GM23338 (cell line): ENCODE measurements around the gene EXOC1L. TPM values are rescaled to one million over a fixed set of nuclear protein-coding genes. Genes with fewer than 3 reads are reported as not detected.

Experiments used
- ATAC-seq: fragments of 200-7000 bp; cut with Tn5 transposase; 3 replicates; pipeline ENCODE4 v1.9.1; 2020
- DNase-seq: peaks from one replicate; pipeline ENCODE4 v3.0.0-alpha.2; 2015; ENCODE audit warnings: low spot score
- H2AFZ ChIP-seq: fragments of 200-600 bp; sonication (generic); 2 replicates; pipeline ENCODE4 v1.8.0; 2016; ENCODE audit warnings: antibody characterized with exemption, mild to moderate bottlenecking, moderate library complexity
- H3F3A ChIP-seq: fragments of 200-600 bp; sonication (generic); replicated peaks from 2 replicates; pipeline ENCODE4 v1.8.0; 2017; ENCODE audit warnings: antibody characterized with exemption, mixed run types, low read depth
- H3K27ac ChIP-seq: fragments of 200-600 bp; sonication (generic); 2 replicates; pipeline ENCODE4 v1.6.1; 2016; ENCODE audit warnings: low read depth
- H3K27me3 ChIP-seq: fragments of 200-600 bp; sonication (generic); 2 replicates; pipeline ENCODE4 v1.8.0; 2016; ENCODE audit warnings: mild to moderate bottlenecking, mixed run types, moderate library complexity; ENCODE audit not compliant: insufficient read depth
- H3K36me3 ChIP-seq: fragments of 200-600 bp; sonication (generic); 2 replicates; pipeline ENCODE4 v1.8.0; 2016; ENCODE audit warnings: mild to moderate bottlenecking; ENCODE audit not compliant: insufficient read depth
- H3K4me1 ChIP-seq: fragments of 200-600 bp; sonication (generic); 2 replicates; pipeline ENCODE4 v1.8.0; 2016; ENCODE audit warnings: mild to moderate bottlenecking, moderate library complexity; ENCODE audit not compliant: insufficient read depth
- H3K4me2 ChIP-seq: fragments of 200-600 bp; sonication (generic); 2 replicates; pipeline ENCODE4 v1.7.1; 2017; ENCODE audit warnings: mixed run types
- H3K4me3 ChIP-seq: fragments of 200-600 bp; sonication (generic); 2 replicates; pipeline ENCODE4 v1.6.1; 2016; ENCODE audit warnings: mixed run types
- H3K79me2 ChIP-seq: fragments of 200-600 bp; sonication (generic); replicated peaks from 2 replicates; pipeline ENCODE4 v1.8.0; 2017; ENCODE audit warnings: mild to moderate bottlenecking; ENCODE audit not compliant: insufficient read depth
- H3K9me2 ChIP-seq: fragments of 200-600 bp; sonication (generic); 2 replicates; pipeline ENCODE4 v1.8.0; 2017; ENCODE audit not compliant: insufficient read depth
- H4K20me1 ChIP-seq: fragments of 200-600 bp; sonication (generic); replicated peaks from 2 replicates; pipeline ENCODE4 v1.8.0; 2017; ENCODE audit warnings: mild to moderate bottlenecking; ENCODE audit not compliant: insufficient read depth
- H3K27ac Mint-ChIP-seq: 2 replicates; pipeline ENCODE4 v1.8.0; 2020; ENCODE audit warnings: inconsistent platforms, mild to moderate bottlenecking, moderate library complexity, mixed read lengths
- H3K27me3 Mint-ChIP-seq: 3 replicates; pipeline ENCODE4 v1.8.0; 2022; ENCODE audit warnings: low read depth, mild to moderate bottlenecking, moderate library complexity, mixed read lengths, inconsistent platforms; ENCODE audit not compliant: insufficient read depth, poor library complexity
- H3K36me3 Mint-ChIP-seq: 3 replicates; pipeline ENCODE4 v1.8.0; 2021; ENCODE audit warnings: low read depth, mild to moderate bottlenecking, inconsistent platforms, moderate library complexity, mixed read lengths
- H3K4me1 Mint-ChIP-seq: 3 replicates; pipeline ENCODE4 v1.8.0; 2020; ENCODE audit warnings: mild to moderate bottlenecking, inconsistent platforms, mixed read lengths
- H3K4me3 Mint-ChIP-seq: 3 replicates; pipeline ENCODE4 v1.8.0; 2021; ENCODE audit warnings: moderate library complexity, mild to moderate bottlenecking, inconsistent platforms, mixed read lengths
- H3K9me3 Mint-ChIP-seq: 3 replicates; pipeline ENCODE4 v1.8.0; 2020; ENCODE audit warnings: moderate library complexity, mild to moderate bottlenecking, inconsistent platforms, mixed read lengths
- CREB1 ChIP-seq: fragments of 250-450 bp; sonication (Bioruptor Pico); IDR thresholded peaks from 2 replicates; pipeline ENCODE4 v1.5.0; 2020; ENCODE audit warnings: low read depth, mild to moderate bottlenecking, moderate library complexity
- ETS1 ChIP-seq: IDR thresholded peaks from 2 replicates; pipeline ENCODE4 v1.6.1; 2016; ENCODE audit warnings: antibody characterized with exemption
- EZH2phosphoT487 ChIP-seq: fragments of 200-600 bp; sonication (generic); IDR thresholded peaks from one replicate; pipeline ENCODE4 v1.8.1; 2018; ENCODE audit warnings: antibody characterized with exemption; ENCODE audit not compliant: unreplicated experiment
- NANOG ChIP-seq: IDR thresholded peaks from 2 replicates; pipeline ENCODE4 v1.6.1; 2016; ENCODE audit warnings: antibody characterized with exemption, borderline replicate concordance
- POLR2AphosphoS5 ChIP-seq: IDR thresholded peaks from 2 replicates; pipeline ENCODE4 v1.6.1; 2016; ENCODE audit warnings: antibody characterized with exemption, low read depth
- STAT1 ChIP-seq: IDR thresholded peaks from one replicate; pipeline ENCODE4 v1.6.1; 2016; ENCODE audit warnings: antibody characterized with exemption; ENCODE audit not compliant: unreplicated experiment
- ZNF114 ChIP-seq: fragments of 250-450 bp; sonication (Bioruptor Pico); IDR thresholded peaks from 2 replicates; pipeline ENCODE4 v1.5.0; 2020; ENCODE audit warnings: mild to moderate bottlenecking, moderate library complexity
- ZNF462 ChIP-seq: fragments of 250-450 bp; sonication (Bioruptor Pico); IDR thresholded peaks from 2 replicates; pipeline ENCODE4 v1.5.0; 2020; ENCODE audit warnings: mild to moderate bottlenecking, moderate library complexity
- polyA plus RNA-seq: library from polyadenylated mRNA; unstranded; fragments of >200 nt; fragmentation: Nextera tagmentation; extraction: Ambion mirVana; gene quantifications from 2 replicates; pipeline ENCODE4 v1.2.1, GENCODE V29; 2016
- total RNA-seq: library from RNA; depleted of rRNA; stranded (reverse); fragments of >200 nt; shearing (Covaris generic); gene quantifications from 2 replicates; pipeline ENCODE4 v1.2.3, GENCODE V29; 2014

The EXOC1L gene
- total and polyA plus RNA-seq, 2 experiments from 2014 or later = not detected

GRCh38 chr4:55871299-55871800, 51.8 kb downstream of the EXOC1L start (continued):
- TF ChIP-seq ZNF462 (CRISPR knock-in tag) = no peak
- no peak for TF ChIP-seq POLR2AphosphoS5
- TF ChIP-seq EZH2phosphoT487 = no peak
- no peak for TF ChIP-seq ZNF114
- no peak for TF ChIP-seq CREB1 (CRISPR knock-in tag)
- no peak for TF ChIP-seq STAT1

- H3K36me3 Mint-ChIP-seq = peaks cover 9% of the 10 kb centered on the region; the same call in 2 of the 3 replicates
- no peak overlapping the region for H3K4me3 Mint-ChIP-seq
- Histone ChIP-seq H3K9me2 (no peaks in the 10 kb centered on the region), H3K4me3 (no peak overlapping the region), H3F3A (no peaks in the 10 kb centered on the region), H2AFZ (no peak overlapping the region), H3K79me2 (no peaks in the 10 kb centered on the region), H3K27ac (no peak overlapping the region), H3K4me1 (no peaks in the 10 kb centered on the region), H3K36me3 (no peaks in the 10 kb centered on the region; the same call in 1 of the 2 replicates), H3K27me3 (no peaks in the 10 kb centered on the region), H4K20me1 (no peaks in the 10 kb centered on the region), H3K4me2 (no peak overlapping the region)
- TF ChIP-seq ETS1 (no peak), CREB1 (CRISPR knock-in tag) (no peak), NANOG (no peak)
- DNase-seq = no peak
- no peaks in the 10 kb centered on the region for H3K4me1 Mint-ChIP-seq
- H3K9me3 Mint-ChIP-seq = no peaks in the 10 kb centered on the region
- no peak overlapping the region for H3K27ac Mint-ChIP-seq
- ATAC-seq = no peak
- no peaks in the 10 kb centered on the region for H3K27me3 Mint-ChIP-seq
Observed at GRCh38 chr4:55874831-55875230, 55.2 kb downstream of the EXOC1L start.
